Stimulated activated CD8-positive, alpha-beta memory T cell treated with anti-CD3 and anti-CD28 coated beads, Interleukin-7, amount 100 ng/mL, for 4 hours (primary cell): ENCODE measurements around the gene MLH1.
"Not testable (repeated sequence)": the region's sequence is repeated elsewhere in the genome, so short reads cannot be mapped to it uniquely, and the experiment has no call there.

Experiments
- DNase-seq, 2 donors: peaks; one replicate each; pipeline ENCODE4 v3.0.0-alpha.2; 2020; ENCODE audit warnings: low read depth in 2 of 2

The MLH1 gene

DNA sequence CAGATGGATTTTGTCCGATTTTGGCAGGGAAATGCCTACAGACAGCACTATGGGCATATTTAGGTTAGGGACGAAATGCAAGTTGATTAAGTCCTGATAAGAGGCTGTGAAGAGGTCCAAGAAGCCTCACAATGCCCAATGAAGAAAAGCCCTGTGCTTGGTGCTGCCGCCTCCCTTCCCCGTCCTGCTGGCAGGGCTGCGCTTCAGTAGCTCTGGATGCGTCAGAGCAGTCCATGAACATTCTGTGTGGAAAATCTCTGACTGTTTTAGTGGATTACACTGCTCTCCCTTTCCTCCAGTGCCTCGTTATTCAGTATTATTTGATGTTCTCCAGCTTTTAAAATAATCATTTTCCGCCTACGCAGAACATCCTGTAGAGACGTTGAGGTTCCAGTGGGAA, 39.6 kb downstream of the MLH1 start:
- no peak for DNase-seq

DNA sequence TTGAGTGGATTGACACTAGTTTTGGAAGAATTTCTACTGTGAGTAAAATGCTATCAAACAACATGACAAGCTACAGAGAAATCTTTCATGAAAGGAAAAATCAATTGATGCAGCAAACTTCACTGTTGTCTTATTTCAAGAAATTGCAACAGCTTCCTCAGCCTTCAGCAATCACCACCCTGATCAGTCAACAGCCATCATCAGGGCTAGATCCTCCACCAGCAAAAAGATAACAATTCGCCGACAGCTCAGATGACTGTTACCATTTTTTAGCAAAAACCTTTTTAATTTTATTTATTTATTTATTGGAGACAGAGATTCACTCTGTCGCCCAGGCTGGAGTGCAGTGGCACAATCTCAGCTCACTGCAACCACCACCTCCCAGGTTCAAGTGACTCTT, 44.0 kb downstream of the MLH1 start:
- DNase-seq = no peak

- no peak for DNase-seq
Measured at GRCh38 chr3:37039161-37039846, 46.0 kb downstream of the MLH1 start.

GRCh38 chr3:37040231-37040630, 46.9 kb downstream of the MLH1 start:
- DNase-seq = no peak

GRCh38 chr3:37041546-37042195, 48.4 kb downstream of the MLH1 start:
- no peak for DNase-seq

GRCh38 chr3:37042712-37043111, 49.4 kb downstream of the MLH1 start:
- DNase-seq = not testable (repeated sequence)

DNA sequence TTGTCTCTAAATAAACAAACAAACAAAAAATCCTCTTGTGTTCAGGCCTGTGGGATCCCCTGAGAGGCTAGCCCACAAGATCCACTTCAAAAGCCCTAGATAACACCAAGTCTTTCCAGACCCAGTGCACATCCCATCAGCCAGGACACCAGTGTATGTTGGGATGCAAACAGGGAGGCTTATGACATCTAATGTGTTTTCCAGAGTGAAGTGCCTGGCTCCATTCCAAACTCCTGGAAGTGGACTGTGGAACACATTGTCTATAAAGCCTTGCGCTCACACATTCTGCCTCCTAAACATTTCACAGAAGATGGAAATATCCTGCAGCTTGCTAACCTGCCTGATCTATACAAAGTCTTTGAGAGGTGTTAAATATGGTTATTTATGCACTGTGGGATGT, 57.0 kb downstream of the MLH1 start:
- no peak for DNase-seq

- no peak for DNase-seq
Measured at GRCh38 chr3:37052860-37053259, 59.5 kb downstream of the MLH1 start.

DNA sequence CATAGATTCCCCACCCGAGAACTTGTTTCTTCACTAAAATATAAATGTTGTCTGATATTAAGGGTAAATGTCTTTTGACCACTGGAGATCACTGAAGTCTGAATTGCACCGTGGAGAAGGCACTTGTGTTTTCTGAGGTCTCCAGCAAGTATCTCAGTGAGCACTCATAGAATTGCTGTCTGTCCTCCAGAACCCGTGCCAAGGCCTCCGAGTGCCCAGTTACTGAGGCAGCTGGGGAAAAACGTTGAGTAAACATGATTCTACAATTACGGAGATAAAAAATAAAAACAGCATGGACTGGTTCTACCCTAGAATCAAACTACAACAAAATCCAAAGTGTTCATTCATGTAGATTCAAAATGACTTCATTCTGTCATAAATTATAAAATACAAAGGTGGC, 60.0 kb downstream of the MLH1 start:
- no peak for DNase-seq

DNA sequence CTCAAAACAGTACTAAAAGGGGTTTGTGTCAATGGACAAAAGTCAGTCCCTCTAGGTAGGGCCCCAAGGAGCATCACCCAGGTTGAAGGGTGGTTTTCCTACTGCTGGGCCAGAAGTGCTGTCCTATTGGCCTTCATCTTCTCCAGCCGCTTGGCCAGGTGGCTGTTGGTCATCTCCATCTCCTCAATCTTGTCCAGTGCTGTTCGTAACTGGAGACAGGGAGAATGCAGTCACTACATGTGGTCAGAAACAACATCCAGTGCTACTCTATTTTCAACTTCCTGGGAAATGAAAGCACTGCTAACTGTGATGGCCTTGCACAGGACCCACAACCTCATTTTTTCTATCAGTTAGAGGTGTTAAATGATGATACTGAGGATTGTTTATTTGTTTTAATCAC, 60.4 kb downstream of the MLH1 start:
- DNase-seq = no peak

DNA sequence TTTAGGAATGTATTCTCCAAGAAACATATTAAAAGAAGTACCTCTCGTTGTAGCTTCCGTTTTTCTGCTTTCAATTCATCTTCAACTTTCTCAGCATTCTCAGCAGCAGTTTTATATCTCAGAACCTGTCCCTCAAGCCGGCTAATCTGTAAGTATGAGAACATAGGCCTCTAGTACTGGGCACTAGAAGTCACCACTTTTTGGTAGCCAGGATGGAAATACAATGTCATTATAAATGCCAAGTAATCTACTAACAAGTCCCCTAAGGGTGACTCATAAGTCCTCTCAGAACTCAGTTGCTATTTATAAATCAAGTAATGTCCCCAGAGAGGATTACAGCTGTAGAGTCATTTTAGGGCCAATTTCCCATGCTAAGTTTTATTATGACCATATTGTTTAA, 61.1 kb downstream of the MLH1 start:
- no peak for DNase-seq

- DNase-seq = not testable (repeated sequence)
Measured at GRCh38 chr3:37055077-37055476, 61.8 kb downstream of the MLH1 start.

DNA sequence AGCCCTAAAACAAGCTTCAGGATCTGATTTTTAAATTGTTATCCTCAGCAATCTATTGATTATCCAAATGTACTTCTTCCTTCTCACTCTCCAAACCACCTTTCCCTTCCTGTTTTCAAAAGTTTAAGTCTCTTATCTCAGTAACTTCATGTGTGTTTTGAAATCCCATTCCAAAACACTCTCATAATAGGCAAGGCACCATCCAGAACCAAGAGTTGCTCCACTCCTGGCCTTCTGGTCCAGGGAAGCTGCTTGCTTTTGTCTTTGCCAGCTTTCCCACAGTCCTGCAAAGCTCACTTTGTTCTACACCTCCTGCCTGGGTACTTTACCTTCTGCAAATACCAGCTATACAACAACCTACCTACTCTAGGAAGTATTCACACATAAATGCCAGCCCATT, 63.5 kb downstream of the MLH1 start:
- DNase-seq = no peak

GRCh38 chr3:37058117-37058516, 64.8 kb downstream of the MLH1 start:
- no peak for DNase-seq

DNA sequence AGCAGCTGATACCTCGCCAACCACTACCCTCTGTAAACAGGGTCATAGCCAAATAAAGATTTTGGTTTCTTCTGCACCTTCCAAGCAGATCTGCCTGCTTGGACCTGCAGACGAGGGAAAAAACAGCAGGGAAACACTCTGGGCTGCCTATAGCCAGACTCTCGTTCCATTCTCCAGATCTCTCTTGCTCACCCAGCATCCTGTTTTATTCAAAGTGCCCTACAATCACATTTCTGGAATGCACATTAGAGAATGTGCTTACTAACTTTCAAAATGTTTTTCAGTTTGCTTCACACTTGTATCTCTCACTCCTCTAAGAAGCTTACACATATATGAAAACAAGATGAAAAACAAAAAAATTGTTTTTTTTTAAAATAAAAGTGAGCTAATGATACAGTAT, 71.4 kb downstream of the MLH1 start:
- no peak for DNase-seq

DNA sequence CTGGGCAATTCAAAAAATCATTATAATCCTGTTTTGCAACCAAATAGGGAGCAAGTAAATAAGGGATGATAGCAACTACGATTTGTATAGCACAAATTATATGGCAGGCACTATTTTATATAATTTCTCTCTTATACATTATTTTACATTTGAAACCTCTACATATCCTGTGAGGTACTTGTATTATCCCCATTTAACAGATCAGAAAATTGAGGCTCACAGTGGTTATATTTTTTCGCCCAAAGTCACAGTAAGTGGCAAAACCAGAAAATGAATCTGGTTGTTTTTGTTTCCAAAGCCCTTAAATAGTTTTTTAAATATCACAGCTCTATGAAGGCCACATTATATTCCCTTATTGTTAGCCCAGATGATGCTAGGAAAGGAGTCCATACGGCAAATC, 74.3 kb downstream of the MLH1 start:
- no peak for DNase-seq

DNA sequence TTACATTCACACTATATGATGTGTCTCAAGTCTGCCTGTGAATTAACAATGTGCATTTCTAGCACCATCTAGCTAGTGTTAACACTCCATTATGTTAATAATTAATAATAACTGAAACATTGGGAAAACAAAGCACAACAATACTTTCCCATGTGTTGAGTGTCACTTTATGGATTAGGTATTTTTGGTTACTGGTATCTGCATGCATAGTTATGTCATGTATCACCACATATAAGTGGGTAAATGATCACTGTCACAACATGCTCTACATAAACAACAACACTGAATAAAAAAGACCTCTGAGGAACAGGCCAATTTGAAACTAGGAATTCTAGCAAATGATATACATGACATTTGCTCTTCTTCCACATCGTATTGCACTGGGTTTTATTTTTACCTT, 74.7 kb downstream of the MLH1 start:
- no peak for DNase-seq

DNA sequence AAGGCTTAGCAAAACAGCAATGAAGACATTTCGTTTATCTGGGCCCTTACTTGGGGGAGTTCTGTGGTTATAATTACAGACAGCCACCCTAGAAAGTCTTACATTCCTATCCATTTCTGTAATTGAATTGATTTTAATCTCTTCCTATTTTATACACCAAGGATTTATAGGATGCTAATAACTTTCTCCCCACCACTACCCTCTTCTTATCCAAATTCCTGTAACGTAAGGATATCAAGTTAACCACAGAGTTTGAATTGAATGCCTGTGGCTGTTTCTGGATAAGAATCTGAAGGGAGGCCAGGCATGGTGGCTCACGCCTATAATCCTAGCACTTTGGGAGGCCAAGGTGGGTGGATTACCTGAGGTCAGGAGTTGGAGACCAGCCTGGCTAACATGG, 78.6 kb downstream of the MLH1 start:
- DNase-seq = no peak

GRCh38 chr3:37072892-37073291, 79.6 kb downstream of the MLH1 start:
- no peak for DNase-seq

DNA sequence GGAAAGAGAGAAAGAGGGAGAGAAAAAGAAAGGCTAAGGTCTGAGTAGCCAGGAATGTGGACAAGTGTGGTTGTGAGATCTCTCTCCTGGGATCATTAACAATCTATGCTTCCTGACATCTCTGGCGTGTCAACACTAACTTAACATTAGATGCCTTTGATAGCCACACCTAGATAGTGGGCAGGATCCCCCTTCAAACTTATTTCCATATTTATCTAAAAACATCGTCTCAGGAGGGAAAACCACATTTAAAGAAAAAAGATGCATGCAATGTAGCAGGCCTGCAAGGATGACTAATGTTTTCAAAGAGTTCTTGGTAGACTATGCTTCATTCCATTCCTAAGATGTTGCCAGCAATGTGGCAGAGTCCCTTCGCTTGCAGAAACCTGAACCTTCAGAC, 80.9 kb downstream of the MLH1 start:
- no peak for DNase-seq

GRCh38 chr3:37075955-37076354, 82.6 kb downstream of the MLH1 start:
- no peak for DNase-seq

DNA sequence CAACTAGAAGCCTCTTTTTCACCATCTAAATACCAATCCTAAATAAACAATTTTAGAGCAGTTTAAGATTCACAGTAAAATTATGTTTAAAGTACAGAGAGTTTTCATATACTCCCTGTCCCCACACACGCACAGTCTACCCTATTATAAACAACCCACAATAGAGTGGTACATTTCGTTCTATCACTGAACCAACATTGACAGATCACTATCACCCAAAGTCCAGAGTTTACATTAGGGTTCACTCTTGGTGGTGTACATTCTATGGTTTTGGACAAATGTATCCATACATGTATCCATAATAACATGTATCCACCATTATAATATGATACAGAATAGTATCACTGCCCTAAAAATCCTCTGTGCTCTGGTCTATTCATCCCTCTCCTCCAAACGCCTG, 89.0 kb downstream of the MLH1 start:
- DNase-seq = no peak

- no peak for DNase-seq
Measured at GRCh38 chr3:37086918-37087317, 93.6 kb downstream of the MLH1 start.

- no peak for DNase-seq
Measured at GRCh38 chr3:37087870-37088269, 94.6 kb downstream of the MLH1 start.
